ENCODE measurements around the gene YIPF5.

Gene YIPF5

DNA sequence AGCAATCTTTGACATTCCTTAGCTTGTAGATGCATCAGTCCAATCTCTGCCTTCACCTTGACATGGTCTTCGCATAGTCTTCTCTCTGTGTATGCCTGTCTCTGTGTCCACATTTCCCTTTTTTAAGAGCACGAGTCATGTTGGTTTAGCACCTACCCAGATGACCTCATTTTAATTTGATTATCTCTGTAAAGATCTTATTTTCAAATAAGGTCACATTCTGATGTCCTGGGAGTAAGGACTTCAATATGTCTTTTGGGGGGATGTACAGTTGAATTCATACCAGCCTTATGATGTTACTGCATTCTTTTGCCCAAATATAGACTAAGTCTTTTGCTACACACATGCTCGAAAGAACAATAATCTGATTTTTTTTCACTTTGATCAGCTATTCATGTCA is 7.1 kb upstream of the YIPF5 start:
- DNase-seq, result no peak

DNA sequence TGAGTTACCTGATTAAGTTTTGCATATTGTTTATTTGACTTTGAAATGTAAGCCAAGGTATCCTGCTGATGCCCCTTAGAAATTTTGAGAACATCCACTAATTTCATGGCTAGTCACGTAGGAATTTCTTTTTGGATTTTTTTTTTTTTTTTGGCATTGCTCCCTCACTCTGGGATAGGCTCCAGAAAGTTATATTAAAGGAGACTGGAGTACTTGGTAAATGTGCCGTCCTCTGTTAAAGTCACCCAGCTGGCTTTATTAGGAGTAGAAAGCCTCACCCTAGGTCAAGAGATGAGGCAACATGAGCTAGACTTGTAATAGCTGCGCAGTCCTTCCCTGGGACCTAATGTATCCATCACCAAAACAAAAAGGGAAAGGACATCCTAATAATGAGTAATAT is 3.3 kb upstream of the YIPF5 start:
- DNase-seq, result no peak

DNA sequence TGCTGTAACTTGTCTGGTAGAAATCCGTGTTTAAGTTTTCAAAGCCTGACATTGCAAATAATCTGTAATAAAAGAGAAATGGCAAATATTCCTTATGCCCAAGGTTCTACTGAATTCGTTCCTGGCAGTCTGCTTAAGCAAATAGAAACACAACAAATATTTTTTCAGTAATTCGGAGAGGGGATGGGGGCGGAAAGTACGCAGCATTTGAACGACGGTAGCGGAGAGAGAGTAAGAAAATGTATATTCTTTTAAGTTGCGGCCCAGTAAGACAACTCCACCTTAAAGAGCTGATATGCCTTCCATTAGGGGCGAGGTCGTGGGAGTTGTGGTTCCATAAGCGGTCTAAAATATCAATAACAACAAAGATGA is 569 bp downstream of the YIPF5 start:
- DNase-seq, result no peak

DNA sequence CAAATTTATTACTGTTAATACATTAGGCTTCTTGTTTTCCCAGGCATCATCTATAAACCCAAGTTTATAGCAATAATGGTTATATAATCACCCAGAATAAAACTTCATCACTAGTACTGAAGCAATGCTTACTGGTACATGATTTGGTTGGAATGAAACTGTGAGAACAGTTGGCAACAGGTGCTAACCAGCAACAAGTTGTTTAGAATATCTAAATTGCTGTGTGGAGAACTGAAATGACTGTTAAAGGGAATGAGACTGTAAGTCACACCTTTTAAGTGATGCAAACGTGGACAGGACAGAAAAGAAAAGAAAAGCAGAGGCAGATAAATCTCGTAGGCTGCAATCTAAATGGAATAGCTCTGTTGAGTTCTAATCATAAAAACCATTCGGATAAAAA is 2.5 kb downstream of the YIPF5 start:
- DNase-seq, result no peak

DNA sequence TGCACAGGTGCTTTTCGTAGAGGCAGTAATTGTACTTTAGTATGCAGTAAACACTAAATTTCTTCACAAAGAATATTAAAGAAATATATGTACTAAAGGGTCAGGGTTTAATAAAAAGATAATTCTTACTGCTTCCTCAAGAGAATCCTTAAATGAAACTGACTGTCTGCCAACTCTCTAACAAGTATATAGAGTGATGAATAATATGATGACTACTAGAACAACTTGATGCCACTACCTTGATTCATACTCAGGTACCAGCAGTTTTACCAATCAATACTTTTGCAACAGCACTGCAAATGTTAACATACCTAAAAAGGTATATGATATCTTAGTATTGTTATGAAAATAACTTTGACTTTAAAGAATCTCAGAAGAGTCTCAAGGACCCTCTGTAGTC is 3.8 kb downstream of the YIPF5 start:
- no peak for DNase-seq

DNA sequence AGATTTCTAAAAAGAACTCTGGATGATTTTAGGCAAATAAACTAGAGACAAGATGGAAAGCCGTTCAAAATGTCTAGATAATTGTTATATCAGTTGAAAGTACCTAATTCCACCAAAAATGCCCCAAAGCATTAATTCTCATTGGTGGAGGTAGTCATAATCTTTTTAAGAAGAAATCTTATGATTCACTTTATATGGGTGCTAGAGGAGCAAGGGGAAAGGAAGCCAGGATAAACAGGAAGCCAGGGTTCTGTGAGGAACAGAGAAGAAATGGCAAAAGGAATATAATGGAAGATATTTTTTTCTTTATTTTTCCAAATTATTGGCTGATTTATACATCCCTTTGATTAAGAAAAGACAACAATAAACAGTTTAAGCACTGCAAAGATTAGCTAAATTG is 7.8 kb downstream of the YIPF5 start:
- DNase-seq, result no peak

DNA sequence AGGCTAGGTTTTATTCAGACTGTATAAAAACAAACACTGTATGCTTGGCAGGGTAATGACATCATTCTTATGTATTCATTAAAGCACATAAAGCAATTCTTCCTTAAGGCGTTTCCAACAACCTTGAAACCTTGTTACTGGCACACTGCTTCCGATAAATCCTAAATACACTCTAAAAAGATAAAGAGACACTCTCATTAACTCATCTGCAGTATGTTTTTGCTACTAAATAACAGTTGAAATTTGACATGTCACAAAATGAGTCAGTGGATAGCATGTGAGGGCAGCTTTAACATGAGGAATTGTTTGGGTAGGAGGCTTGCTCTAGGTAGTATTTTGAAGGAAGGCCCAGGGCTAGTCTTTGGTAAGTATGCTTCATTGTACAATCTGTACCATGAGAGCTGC is 13.7 kb downstream of the YIPF5 start:
- DNase-seq, result no peak

DNA sequence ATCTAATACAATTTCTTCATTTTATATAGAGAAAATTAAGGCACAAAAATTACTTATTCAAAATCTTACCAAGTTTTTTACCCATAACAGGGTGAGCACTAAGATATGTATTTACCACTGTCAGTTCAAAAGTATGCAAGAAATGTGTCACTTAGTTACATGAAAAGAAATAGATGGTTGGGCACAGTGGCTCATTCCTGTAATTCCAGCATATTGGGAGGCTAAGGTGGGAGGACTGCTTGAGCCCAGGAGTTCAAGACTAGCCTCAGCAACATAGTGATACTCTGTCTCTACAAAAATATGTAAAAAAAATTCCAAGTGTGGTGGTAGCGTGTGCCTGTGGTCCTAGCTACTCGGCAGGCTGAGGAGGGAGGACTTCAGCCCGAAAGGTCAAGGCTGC is 19.4 kb downstream of the YIPF5 start:
- no peak for DNase-seq

DNA sequence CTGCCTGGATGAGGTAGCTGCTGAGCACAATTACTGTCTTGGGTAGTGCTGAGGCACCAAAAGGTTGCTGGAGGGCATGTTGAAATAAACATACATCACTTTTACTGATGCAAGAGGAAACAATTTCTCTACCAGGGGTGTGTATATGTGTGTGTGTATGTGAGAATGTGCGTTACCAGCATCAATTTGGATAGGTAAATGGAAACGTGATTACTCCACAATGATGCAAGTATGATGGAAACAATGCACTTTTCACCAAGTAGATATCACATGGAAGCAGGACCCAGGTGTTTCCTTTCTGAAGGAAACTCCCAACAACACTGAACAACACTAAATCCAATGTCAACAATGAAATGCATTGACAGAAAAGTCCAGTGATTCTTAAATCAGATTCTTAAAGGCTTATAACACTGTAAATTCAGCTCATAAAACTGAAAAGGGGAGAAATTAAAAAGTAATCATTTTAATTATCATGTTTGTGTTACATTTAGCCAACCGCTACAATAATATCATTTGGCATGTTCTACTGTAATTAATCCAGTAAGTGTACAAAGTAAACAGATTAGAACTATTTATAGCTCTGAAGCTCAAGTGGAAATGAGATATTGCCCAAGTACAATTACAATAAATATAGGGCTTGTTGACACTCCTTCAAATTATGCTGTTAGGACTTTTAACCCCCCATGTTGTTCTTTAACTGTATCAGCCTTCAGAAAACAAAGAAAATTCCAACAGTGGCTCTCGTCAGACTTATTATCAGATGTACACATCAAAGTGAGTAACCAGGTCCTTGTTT is 25.3 kb downstream of the YIPF5 start:
- no peak for DNase-seq

DNA sequence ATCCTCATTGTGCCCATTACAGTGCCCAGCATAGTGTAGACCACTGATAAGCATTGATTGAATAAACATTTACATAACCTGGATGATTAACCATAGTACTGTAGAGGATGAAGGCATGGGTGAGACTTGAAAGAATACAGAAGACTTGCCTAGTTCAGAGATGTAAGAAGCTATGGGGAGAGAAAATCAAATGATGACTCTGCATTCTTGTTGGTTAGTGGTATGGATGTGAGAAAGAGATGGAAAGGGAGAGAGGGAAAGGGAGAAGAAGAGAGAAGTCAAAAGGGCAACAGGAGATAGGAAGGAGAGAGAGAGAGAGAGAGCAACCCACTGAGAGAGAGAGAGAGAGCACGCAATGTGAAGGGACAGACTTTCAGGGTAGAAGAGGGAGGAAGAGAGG is 26.8 kb downstream of the YIPF5 start:
- DNase-seq, result no peak

DNA sequence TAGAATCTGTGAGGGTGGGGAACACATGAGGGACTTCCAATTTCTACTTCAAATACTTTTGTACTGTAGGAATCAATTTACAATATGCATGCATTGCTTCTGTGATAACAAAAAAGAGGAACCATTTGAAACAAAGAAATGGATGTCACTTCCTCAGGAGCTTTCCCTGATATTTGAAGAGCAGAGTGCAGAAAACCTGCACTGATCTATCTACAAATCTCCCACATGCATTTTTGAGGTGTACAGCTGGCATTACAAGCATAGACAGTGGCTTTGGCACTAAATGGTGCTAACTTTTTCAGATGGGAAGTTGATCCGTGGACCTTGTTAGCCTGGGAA is 27.7 kb downstream of the YIPF5 start:
- DNase-seq, result no peak

DNA sequence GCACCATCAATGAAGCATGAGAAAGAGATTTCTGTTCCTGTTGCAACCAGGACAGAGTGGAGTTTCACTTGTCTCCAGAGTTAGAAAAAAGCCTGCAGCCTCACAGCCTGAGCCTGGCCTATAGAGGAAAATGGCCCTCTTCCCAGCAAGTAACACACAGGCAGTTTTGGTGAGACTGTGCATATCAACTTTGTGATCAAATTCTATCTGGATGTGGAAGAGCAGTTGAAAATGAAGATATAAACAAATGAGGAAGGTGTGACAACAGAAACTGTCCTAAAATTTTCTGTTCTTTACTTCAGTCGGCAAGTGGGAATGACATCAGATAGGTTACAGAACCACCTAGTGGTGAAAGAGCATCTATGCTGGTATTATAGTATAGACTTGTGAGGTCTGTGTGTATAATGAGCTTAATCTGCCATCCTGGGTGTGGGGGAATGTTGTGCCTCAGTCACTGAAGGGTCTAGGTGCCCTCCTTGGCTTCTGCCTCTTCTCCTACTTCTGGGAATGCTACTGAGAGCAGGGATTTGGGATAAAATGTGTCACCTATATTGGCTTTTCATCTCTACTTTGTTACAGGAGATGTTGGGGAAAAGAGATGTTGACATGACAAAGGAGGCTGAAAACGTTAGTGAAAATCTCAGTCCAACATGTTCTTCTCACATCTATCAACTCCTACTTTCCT is 28.2 kb downstream of the YIPF5 start:
- no peak for DNase-seq

DNA sequence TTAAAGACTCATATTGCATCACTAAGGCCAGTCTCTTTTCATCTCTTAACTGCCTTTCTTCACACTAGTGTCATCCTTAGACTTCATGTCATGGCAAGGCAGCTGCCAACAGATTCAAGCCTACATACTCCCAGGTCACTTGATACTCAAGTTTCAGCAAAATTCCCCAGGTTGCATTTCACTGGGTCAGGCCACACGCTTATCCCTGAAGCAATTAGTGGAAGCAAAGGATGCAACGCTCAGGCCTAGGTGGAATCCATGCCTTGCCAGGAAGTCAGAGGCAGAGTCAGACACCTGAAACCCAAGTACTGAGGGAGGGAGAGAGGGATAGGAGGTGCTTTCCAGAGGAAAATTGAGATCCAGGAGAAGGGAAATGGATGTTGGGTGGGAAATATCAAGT is 28.9 kb downstream of the YIPF5 start:
- DNase-seq, result no peak

DNA sequence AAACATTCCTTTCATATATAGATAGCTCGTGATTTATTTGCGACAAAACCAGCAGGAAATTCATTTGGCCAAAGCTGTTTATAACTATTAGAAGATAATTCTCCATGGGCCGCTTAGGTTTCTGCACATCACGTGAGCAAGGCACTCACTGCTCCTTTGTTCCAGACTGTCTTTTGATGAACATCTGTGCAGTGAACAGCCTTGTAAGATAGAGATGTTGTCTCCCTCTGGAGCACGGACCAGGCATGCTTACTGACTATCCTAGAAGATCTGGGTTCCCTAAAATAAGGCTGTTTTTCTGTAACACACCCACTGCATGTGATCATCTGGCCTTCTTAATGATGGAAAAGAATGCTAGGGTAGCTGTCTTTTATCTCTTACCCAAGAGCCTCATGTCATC is 30.9 kb downstream of the YIPF5 start:
- DNase-seq, result no peak

DNA sequence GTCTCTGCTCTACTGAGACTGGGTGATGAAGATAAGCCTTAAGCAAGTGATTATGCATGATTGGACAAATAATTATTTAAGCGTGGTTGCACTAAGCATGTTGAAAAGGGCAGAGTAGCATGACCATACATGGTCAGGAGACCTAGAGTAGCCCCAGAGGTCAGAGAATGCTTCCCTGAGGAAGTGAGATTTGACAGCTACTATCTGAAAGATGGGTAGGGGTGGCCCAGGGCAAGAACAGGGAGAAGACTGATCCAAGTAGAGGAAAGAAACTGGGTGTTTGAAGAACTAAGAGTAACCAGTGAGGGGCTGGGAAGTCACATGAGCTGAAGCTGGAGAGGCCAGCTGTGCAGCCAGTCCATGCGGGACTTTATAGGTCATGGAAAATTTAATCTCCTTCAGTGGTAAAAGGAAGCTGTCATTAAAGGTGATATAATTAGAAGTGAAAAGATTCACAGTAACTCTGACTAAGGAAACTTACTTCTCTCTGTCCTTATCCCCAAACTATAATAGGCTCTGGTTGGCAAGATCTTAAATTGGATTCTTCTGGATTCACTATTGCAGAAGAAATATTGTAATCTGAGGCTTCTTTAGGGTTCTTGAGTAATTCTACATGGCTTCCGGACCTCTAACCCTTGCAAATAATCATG is 35.2 kb downstream of the YIPF5 start:
- no peak for DNase-seq

DNA sequence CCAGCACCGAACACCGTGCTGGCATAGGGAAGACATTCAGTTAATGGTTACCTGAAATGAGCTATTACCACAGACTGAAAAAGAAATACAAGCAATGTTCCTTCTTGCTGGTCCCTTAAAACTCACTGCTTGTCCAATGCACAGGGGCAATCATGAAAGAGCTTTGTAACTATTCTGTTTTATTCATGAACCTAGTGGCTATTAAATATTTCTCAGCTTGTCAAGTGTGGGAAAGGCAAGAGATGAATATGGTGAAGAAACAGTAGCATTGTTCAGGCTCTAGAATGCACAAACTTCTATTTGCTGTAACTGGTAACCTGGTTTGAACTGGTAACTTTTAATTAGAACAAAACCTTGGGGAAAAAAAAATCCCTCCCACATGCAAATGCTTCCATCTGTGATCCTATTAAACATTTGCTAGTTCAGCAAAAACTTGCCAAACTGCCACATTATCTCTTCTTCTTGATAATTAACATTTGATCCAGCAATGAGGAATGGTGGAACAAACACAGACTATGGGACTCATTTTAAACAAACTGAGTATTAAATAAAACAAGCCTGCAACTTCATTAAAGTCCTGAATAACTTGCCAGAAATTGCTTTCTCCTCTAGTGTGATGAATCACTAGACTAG is 36.1 kb downstream of the YIPF5 start:
- no peak for DNase-seq

DNA sequence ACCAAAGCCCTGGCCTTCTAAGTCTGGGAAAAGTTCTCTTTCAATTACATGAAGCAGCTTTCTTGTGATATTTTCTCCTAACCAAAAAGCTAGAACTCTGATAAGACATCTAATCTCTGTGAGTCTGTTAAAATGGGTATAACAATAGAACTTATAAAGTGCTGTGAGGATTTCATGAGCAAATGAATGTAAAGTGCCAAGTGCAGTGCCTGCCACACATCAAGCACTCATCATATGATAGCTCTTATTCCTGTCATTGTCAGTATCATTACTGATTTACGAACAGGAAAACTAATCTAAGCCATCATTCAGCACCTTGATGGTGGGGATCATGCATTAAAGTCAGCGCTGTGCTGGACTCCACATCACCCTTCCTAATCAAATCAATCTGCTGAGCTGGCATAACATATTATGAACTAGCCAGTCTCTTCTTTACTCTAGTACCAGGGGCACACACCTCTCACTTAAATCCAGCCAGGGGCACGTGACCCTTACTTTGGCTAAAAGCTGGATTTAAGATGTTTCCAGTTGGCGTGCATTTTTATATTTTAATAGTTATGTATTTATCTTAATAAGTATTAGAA is 37.3 kb downstream of the YIPF5 start:
- no peak for DNase-seq

DNA sequence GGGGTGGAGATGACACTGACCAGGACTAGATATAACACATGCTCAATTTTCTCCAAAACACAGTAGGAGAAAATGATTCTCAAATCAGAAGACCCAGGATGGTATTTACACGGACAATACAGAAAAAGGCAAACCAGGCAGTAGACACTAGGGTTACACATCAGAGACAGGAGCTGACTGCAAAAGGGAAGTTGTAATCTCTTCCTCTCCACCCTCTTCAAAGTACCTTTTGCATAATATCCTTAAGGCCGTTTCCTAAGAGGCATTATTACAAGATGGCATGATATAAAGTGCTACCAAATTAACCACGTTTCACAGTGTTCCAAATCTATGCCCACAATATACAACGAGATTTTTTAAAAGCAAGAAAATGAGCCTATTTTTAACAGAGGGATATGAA is 39.2 kb downstream of the YIPF5 start:
- no peak for DNase-seq

DNA sequence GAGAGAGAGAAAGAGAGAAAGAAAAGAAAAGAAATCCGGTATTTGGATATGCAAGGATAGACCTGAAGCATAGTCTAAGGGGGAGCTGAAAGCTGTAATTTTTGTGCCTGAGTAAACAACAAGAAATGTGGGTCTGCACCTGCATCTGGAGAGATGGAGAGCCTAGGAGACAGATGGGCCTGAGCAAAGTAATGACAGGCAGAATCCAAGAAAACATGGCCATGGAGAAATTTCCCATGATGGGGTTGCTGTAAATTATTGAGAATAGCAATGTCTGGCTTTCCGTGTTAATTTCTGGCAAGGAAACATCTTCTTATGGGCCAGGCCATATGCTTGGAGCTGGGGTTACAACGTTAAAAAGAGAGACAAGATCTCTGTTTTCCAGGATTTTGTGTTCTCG is 40.2 kb downstream of the YIPF5 start:
- no peak for DNase-seq

DNA sequence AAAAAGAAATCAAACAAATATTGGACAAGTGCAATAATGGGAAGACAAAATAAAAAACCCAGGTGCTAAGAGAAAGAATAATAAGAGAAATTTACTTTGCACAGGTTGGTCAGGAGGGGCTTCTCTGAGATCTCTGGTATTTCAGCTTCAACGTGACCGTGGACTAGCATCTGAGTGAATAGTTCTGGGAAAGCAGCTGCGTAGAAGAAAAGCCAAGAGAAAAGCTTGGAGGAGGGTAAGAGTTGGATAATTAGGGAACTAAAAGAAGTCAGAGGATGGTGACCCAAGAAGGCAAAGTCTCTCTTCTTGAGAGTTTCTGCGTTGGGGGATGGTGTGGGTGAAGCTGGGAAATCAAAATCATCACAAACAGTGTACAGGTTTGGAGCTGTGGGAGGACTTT is 41.6 kb downstream of the YIPF5 start:
- DNase-seq, result no peak

DNA sequence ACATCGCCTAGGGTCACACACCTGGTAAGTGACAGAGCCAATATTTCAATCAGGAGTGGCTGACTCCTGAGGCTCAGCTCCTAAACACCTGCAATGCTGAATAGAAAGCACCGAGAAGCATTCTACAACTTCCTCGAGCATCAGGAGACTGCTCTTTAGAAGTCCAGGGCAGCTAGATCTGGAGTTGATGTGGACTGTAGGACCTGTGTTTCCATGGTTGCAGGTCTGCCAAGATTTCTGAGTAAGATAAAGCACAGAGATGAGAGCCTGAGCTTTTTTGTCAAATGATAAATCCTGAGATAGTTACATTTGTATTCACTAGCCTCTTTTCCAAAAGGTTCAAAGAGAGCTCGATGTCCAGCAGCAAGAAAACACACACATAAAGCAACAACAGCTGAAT is 43.8 kb downstream of the YIPF5 start:
- no peak for DNase-seq

DNA sequence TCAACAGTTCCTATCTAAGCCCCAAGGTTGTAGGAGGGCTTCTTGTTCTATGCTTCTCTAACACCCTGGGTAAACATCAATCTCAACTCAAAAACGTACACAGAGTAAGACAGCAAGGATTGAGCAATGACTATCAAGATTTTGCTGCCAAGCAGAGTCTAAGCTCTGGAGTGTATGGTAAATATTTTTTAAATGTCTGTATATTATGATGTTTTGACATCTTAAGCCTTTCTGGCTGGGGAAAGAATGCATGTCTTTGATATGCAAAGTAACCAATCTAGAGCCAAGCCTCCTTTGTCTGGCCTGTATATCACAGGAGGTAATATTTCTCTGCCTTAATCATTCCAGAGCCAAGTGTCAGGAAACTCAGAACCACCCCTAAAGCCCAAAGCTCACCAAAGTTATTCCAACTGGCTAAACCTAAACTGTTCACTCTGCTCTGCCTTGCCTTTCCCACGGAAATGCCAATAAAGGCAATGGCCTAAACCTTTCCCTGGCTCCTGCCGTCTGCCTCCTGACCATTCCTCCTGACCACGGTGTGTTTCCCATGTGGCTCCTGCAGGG is 45.2 kb downstream of the YIPF5 start:
- no peak for DNase-seq

DNA sequence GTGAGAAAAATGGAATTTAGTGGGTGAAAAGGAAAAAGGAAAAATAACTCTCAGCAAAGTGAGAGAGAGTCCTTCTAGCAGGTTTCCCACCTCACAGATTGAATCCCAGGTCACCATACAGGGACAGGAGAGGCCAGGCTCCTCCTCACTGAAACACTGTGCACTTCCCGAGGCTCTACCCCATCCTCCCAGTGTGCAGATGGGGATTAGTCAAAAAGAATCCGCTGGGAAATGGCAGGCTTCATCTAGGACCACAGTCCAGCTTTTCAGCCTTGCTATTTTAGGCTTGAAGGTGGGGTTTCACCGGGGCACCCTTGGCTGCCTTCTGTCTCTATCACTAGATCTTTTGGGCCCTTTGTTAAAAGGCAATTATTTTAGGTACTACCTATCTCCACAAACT is 47.8 kb downstream of the YIPF5 start:
- DNase-seq, result no peak

Measured in CD4-positive, alpha-beta T cell treated with Interleukin-17A for 4 hours (primary cell).